ENCODE data around the gene UVSSA. TPM values are rescaled to one million over a fixed set of nuclear protein-coding genes. Genes with fewer than 3 reads are reported as not detected.

The UVSSA gene
- total RNA-seq, 1 donor from 2014 or later, result 32.4 TPM

- no peaks in the 10 kb centered on the region for H3K9me3 Mint-ChIP-seq
- no peak for DNase-seq (ENCODE audit: extremely low spot score, unreplicated experiment)
- H3K27me3 Mint-ChIP-seq, result peaks cover 24% of the 10 kb centered on the region
- no peaks in the 10 kb centered on the region for H3K36me3 Mint-ChIP-seq
- no peaks in the 10 kb centered on the region for H3K4me1 Mint-ChIP-seq (ENCODE audit: unreplicated experiment)
- H3K4me3 Mint-ChIP-seq, result no peak overlapping the region
- H3K27ac Mint-ChIP-seq, result no peak overlapping the region
- no peak for TF ChIP-seq CTCF (conservative IDR thresholded peaks at IDR 0.05)
These were observed 54.5 kb downstream of the UVSSA start for GRCh38 chr4:1401409-1402020.

- peaks cover 25% of the 10 kb centered on the region for H3K27me3 Mint-ChIP-seq
- DNase-seq (ENCODE audit: extremely low spot score, unreplicated experiment), result no peak
- no peak overlapping the region for H3K27ac Mint-ChIP-seq
- no peak overlapping the region for H3K4me3 Mint-ChIP-seq
- no peaks in the 10 kb centered on the region for H3K4me1 Mint-ChIP-seq (ENCODE audit: unreplicated experiment)
- no peaks in the 10 kb centered on the region for H3K9me3 Mint-ChIP-seq
- no peak for TF ChIP-seq CTCF (conservative IDR thresholded peaks at IDR 0.05)
- H3K36me3 Mint-ChIP-seq, result no peaks in the 10 kb centered on the region
These were observed 55.1 kb downstream of the UVSSA start for GRCh38 chr4:1402021-1402515.

- no peak for DNase-seq (ENCODE audit: extremely low spot score, unreplicated experiment)
- Mint-ChIP-seq H3K36me3 (no peaks in the 10 kb centered on the region), H3K4me1 (ENCODE audit: unreplicated experiment) (no peaks in the 10 kb centered on the region), H3K4me3 (no peak overlapping the region), H3K27ac (no peak overlapping the region), H3K9me3 (no peaks in the 10 kb centered on the region), H3K27me3 (peaks cover 31% of the 10 kb centered on the region)
- no peak for TF ChIP-seq CTCF (conservative IDR thresholded peaks at IDR 0.05)
These were observed 55.6 kb downstream of the UVSSA start for GRCh38 chr4:1402516-1403091.

GRCh38 chr4:1403177-1403583 lies 56.2 kb downstream of the UVSSA start:
- Mint-ChIP-seq H3K4me1 (ENCODE audit: unreplicated experiment) (no peaks in the 10 kb centered on the region), H3K4me3 (no peak overlapping the region), H3K9me3 (no peaks in the 10 kb centered on the region), H3K27ac (no peak overlapping the region), H3K27me3 (peaks cover 35% of the 10 kb centered on the region), H3K36me3 (no peaks in the 10 kb centered on the region)
- no peak for DNase-seq (ENCODE audit: extremely low spot score, unreplicated experiment)
- TF ChIP-seq CTCF (conservative IDR thresholded peaks at IDR 0.05), result no peak

GRCh38 chr4:1403591-1404572 lies 56.9 kb downstream of the UVSSA start:
- Mint-ChIP-seq H3K4me3 (no peak overlapping the region), H3K4me1 (ENCODE audit: unreplicated experiment) (no peaks in the 10 kb centered on the region), H3K27ac (no peak overlapping the region), H3K36me3 (no peaks in the 10 kb centered on the region), H3K27me3 (peaks cover 42% of the 10 kb centered on the region), H3K9me3 (no peaks in the 10 kb centered on the region)
- no peak for TF ChIP-seq CTCF (conservative IDR thresholded peaks at IDR 0.05)
- no peak for DNase-seq (ENCODE audit: extremely low spot score, unreplicated experiment)

Data from type B pancreatic cell (in vitro differentiated cells).